Neural progenitor cell (in vitro differentiated cells): Measurements from ENCODE around the gene SH2D3C. TPM values are rescaled to one million over a fixed set of nuclear protein-coding genes. Genes with fewer than 3 reads are reported as not detected.
A peak's percentile ranks its signal among the peaks of the same experiment; 100 is the strongest.

Source experiments
- DNase-seq: peaks from one replicate; pipeline ENCODE4 v3.0.0-alpha.2; 2016; ENCODE audit warnings: low spot score
- H2AFZ ChIP-seq: fragments of 200-600 bp; sonication (generic); replicated peaks from 2 replicates; pipeline ENCODE4 v1.6.1; 2016; ENCODE audit warnings: antibody characterized with exemption
- H3F3A ChIP-seq: fragments of 200-600 bp; sonication (generic); 2 replicates; pipeline ENCODE4 v1.6.1; 2016; ENCODE audit warnings: antibody characterized with exemption, low read depth
- H3K27ac ChIP-seq: fragments of 200-600 bp; sonication (generic); 2 replicates; pipeline ENCODE4 v1.5.1; 2016; ENCODE audit warnings: mild to moderate bottlenecking
- H3K27me3 ChIP-seq: fragments of 200-600 bp; sonication (generic); 2 replicates; pipeline ENCODE4 v1.6.1; 2016; ENCODE audit warnings: mild to moderate bottlenecking, moderate library complexity
- H3K36me3 ChIP-seq: fragments of 200-600 bp; sonication (generic); 2 replicates; pipeline ENCODE4 v1.5.1; 2016
- H3K4me1 ChIP-seq: fragments of 200-600 bp; sonication (generic); 2 replicates; pipeline ENCODE4 v1.6.1; 2016; ENCODE audit warnings: mixed run types
- H3K4me2 ChIP-seq: fragments of 200-600 bp; sonication (generic); 2 replicates; pipeline ENCODE4 v1.6.1; 2016
- H3K4me3 ChIP-seq: fragments of 200-600 bp; sonication (generic); 2 replicates; pipeline ENCODE4 v1.5.1; 2016
- H3K79me2 ChIP-seq: fragments of 200-600 bp; sonication (generic); 2 replicates; pipeline ENCODE4 v1.6.1; 2016; ENCODE audit warnings: low read depth
- H3K9ac ChIP-seq: fragments of 200-600 bp; sonication (generic); 2 replicates; pipeline ENCODE4 v1.6.1; 2016
- H3K9me3 ChIP-seq: fragments of 200-600 bp; sonication (generic); 2 replicates; pipeline ENCODE4 v1.5.1; 2016; ENCODE audit warnings: low read depth
- H4K20me1 ChIP-seq: fragments of 200-600 bp; sonication (generic); 2 replicates; pipeline ENCODE4 v1.6.1; 2016; ENCODE audit warnings: low read depth
- H3K27ac Mint-ChIP-seq: 3 replicates; pipeline ENCODE4 v1.8.0; 2021; ENCODE audit warnings: mixed read lengths
- H3K27me3 Mint-ChIP-seq: 2 replicates; pipeline ENCODE4 v1.8.0; 2022; ENCODE audit warnings: low read depth, mild to moderate bottlenecking, inconsistent platforms, moderate library complexity, mixed read lengths; ENCODE audit not compliant: insufficient read depth
- H3K36me3 Mint-ChIP-seq: 3 replicates; pipeline ENCODE4 v1.8.0; 2021; ENCODE audit warnings: mixed read lengths
- H3K4me1 Mint-ChIP-seq: 3 replicates; pipeline ENCODE4 v1.8.0; 2021; ENCODE audit warnings: mixed read lengths
- H3K4me3 Mint-ChIP-seq: 3 replicates; pipeline ENCODE4 v1.8.0; 2021; ENCODE audit warnings: mild to moderate bottlenecking, moderate library complexity, mixed read lengths
- H3K9me3 Mint-ChIP-seq: 3 replicates; pipeline ENCODE4 v1.8.0; 2020; ENCODE audit warnings: mixed read lengths
- EZH2 ChIP-seq: fragments of 200-600 bp; sonication (generic); IDR thresholded peaks from 2 replicates; pipeline ENCODE4 v1.6.1; 2017; ENCODE audit warnings: antibody characterized with exemption, mild to moderate bottlenecking, moderate library complexity
- EZH2phosphoT487 ChIP-seq: fragments of 200-600 bp; sonication (generic); IDR thresholded peaks from 2 replicates; pipeline ENCODE4 v1.6.1; 2017; ENCODE audit warnings: antibody characterized with exemption
- total RNA-seq: library from RNA; depleted of rRNA; stranded (reverse); fragments of >200 nt; gene quantifications from 2 replicates; pipeline ENCODE4 v1.2.3, GENCODE V29; 2015; ENCODE audit warnings: low replicate concordance
- TF ChIP-seq, protein P1 (sequence below): fragments of 200-600 bp; sonication (generic); IDR thresholded peaks from 2 replicates; pipeline ENCODE4 v1.5.1; 2017; ENCODE audit warnings: antibody characterized with exemption, mild to moderate bottlenecking

SH2D3C gene
- total RNA-seq, 1 donor from 2014 or later: 1.9 TPM

DNA sequence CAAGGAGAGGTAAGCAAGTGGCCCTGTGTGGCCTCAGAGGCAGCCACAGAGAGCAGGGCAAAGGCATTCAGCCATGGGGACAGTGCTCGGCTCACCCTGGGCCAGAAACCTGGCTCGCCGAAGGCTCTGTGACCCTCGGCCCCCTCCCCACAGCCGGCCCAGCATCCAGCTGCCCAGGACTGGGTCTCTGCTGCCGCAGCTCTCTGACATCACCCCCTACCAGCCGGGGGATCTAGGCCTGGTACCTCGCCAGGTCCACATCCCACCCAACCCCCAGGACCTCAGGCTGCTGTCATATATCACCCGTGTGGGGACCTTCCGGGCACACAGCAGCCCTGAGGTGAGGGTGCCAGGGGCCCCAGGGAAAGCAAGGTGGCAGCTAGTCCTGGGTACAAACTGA is 65.6 kb downstream of the SH2D3C start:
- H3K27me3 ChIP-seq: peaks cover 15% of the 10 kb centered on the region
- H3K27ac Mint-ChIP-seq: no peak overlapping the region
- no peaks in the 10 kb centered on the region for H3K79me2 ChIP-seq
- no peaks in the 10 kb centered on the region for H4K20me1 ChIP-seq
- H3K4me3 Mint-ChIP-seq: no peak overlapping the region
- no peak overlapping the region for H3K4me2 ChIP-seq
- DNase-seq: no peak
- H3K4me1 Mint-ChIP-seq: peaks cover 22% of the 10 kb centered on the region
- H3K9me3 Mint-ChIP-seq: peaks cover 3% of the 10 kb centered on the region
- H2AFZ ChIP-seq: no peak overlapping the region
- no peaks in the 10 kb centered on the region for H3K36me3 ChIP-seq
- TF ChIP-seq, protein P1, sequence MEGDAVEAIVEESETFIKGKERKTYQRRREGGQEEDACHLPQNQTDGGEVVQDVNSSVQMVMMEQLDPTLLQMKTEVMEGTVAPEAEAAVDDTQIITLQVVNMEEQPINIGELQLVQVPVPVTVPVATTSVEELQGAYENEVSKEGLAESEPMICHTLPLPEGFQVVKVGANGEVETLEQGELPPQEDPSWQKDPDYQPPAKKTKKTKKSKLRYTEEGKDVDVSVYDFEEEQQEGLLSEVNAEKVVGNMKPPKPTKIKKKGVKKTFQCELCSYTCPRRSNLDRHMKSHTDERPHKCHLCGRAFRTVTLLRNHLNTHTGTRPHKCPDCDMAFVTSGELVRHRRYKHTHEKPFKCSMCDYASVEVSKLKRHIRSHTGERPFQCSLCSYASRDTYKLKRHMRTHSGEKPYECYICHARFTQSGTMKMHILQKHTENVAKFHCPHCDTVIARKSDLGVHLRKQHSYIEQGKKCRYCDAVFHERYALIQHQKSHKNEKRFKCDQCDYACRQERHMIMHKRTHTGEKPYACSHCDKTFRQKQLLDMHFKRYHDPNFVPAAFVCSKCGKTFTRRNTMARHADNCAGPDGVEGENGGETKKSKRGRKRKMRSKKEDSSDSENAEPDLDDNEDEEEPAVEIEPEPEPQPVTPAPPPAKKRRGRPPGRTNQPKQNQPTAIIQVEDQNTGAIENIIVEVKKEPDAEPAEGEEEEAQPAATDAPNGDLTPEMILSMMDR: no peak
- TF ChIP-seq EZH2phosphoT487: no peak
- TF ChIP-seq EZH2: no peak
- H3K4me3 ChIP-seq: no peak overlapping the region
- H3K27ac ChIP-seq: no peak overlapping the region
- H3K36me3 Mint-ChIP-seq: no peaks in the 10 kb centered on the region
- H3F3A ChIP-seq: no peaks in the 10 kb centered on the region
- H3K4me1 ChIP-seq: peaks cover 9% of the 10 kb centered on the region
- H3K27me3 Mint-ChIP-seq: peaks cover 8% of the 10 kb centered on the region
- H3K9ac ChIP-seq: no peak overlapping the region
- no peaks in the 10 kb centered on the region for H3K9me3 ChIP-seq

DNA sequence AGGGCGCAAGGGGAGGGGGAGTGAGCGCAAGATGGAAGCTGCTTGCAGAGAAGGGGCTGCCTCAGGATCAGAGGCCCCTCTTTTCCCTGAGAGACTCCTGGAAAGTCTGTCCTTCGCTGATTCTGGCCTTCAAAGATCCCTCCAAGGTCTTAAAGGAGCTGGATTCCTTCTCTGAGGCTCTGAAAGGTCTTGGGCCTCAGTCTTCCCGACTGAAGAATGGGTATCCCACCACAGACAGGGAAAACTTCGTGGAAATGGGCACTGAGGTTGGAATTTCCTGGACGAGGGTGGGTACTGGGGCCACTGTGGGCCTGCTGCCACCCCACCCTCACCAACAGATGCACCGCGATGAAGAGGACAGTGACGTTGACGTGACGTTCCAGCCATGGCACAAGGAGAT is 66.1 kb downstream of the SH2D3C start:
- Histone ChIP-seq H3K9ac (no peak overlapping the region), H2AFZ (no peak overlapping the region), H3K79me2 (no peaks in the 10 kb centered on the region), H3F3A (no peaks in the 10 kb centered on the region), H3K36me3 (no peaks in the 10 kb centered on the region), H3K9me3 (no peaks in the 10 kb centered on the region), H3K4me3 (no peak overlapping the region), H3K27me3 (peaks cover 15% of the 10 kb centered on the region), H3K4me2 (no peak overlapping the region), H3K27ac (no peak overlapping the region), H3K4me1 (peaks cover 9% of the 10 kb centered on the region), H4K20me1 (no peaks in the 10 kb centered on the region)
- no peak for TF ChIP-seq EZH2
- TF ChIP-seq, protein P1: no peak
- no peak for TF ChIP-seq EZH2phosphoT487
- no peak overlapping the region for H3K4me3 Mint-ChIP-seq
- H3K36me3 Mint-ChIP-seq: no peaks in the 10 kb centered on the region
- H3K27ac Mint-ChIP-seq: no peak overlapping the region
- H3K27me3 Mint-ChIP-seq: peaks cover 6% of the 10 kb centered on the region
- peaks cover 26% of the 10 kb centered on the region for H3K4me1 Mint-ChIP-seq
- DNase-seq: no peak
- peaks cover 3% of the 10 kb centered on the region for H3K9me3 Mint-ChIP-seq

DNA sequence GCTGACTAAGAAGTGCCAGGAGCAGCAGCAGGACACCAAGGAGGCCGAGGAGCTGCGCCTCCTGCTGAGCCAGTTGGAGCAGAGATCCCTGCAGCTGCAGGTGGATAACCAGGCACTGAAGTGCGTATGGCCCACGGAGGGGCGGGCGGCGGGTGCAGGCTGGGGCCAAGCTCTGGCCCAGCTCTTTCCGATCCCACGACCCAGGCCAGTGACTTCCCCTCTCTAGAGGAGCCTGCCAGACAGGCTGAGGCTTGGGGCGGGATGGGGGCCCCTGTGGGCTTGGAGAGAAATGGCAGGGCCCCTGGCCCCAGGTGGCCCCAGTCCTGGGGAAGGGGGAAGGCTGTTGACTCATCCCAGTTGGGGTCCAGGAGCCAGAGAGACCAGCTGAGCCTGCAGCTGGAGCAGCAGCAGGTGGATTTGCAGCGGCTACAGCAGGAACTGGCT is 66.6 kb downstream of the SH2D3C start:
- Histone ChIP-seq H3K9me3 (no peaks in the 10 kb centered on the region), H2AFZ (no peak overlapping the region), H3F3A (no peaks in the 10 kb centered on the region), H3K4me2 (no peak overlapping the region), H3K27me3 (peaks cover 15% of the 10 kb centered on the region), H3K4me1 (peaks cover 10% of the 10 kb centered on the region), H3K36me3 (no peaks in the 10 kb centered on the region), H3K9ac (no peak overlapping the region), H4K20me1 (no peaks in the 10 kb centered on the region), H3K4me3 (no peak overlapping the region), H3K27ac (no peak overlapping the region), H3K79me2 (no peaks in the 10 kb centered on the region)
- Mint-ChIP-seq H3K4me3 (no peak overlapping the region), H3K27ac (no peak overlapping the region), H3K4me1 (peaks cover 27% of the 10 kb centered on the region), H3K27me3 (peaks cover 6% of the 10 kb centered on the region), H3K36me3 (no peaks in the 10 kb centered on the region), H3K9me3 (peaks cover 3% of the 10 kb centered on the region)
- TF ChIP-seq, protein P1: peak; percentile 5
- TF ChIP-seq EZH2: no peak
- no peak for TF ChIP-seq EZH2phosphoT487
- peak; percentile 43 for DNase-seq
